AG04449 (cell line): ENCODE results near the gene SASH3.
"Not testable (repeated sequence)": the region's sequence is repeated elsewhere in the genome, so short reads cannot be mapped to it uniquely, and the experiment has no call there.

Experiments
- CTCF ChIA-PET: fragments of 350-600 bp; formaldehyde crosslinking; extraction: SDS; loops from one replicate; lab custom pipeline; 2021; ENCODE audit warnings: antibody characterized with exemption; lab: Yijun Ruan, JAX
- POLR2A ChIA-PET: fragments of 400-600, 350-600 bp; formaldehyde crosslinking; extraction: SDS; loops from one replicate; lab custom pipeline; 2020; ENCODE audit warnings: antibody characterized with exemption, inconsistent platforms; lab: Yijun Ruan, JAX
- DNase-seq: peaks from one replicate; pipeline ENCODE4 v3.0.0-alpha.2; 2010; ENCODE audit warnings: low read depth, low spot score
- H3K4me3 ChIP-seq: 2 replicates; pipeline ENCODE4 v1.5.1; 2011; ENCODE audit warnings: low read depth, mild to moderate bottlenecking, control low read depth, low read length
- CTCF ChIP-seq: IDR thresholded peaks from one replicate; pipeline ENCODE4 v1.5.1; 2011; ENCODE audit warnings: mild to moderate bottlenecking, moderate library complexity, low read length, control low read depth, inconsistent platforms; ENCODE audit not compliant: insufficient read depth; ENCODE audit errors: missing control alignments

SASH3 gene

GRCh38 chrX:129738466-129739308 lies 41.1 kb upstream of the SASH3 start, which contains the start of gene XPNPEP2:
Gene XPNPEP2, plus strand, starts transcription at chrX:129738979. Its CDS starts 235 bp downstream, at chrX:129739214.
- no peak for DNase-seq
- ChIA-PET POLR2A (no interaction called here), CTCF (interaction anchor here (0.7 to 5.1 kb wide), 4 partner anchors 9 to 134 kb away, joined by 3 to 50 read pairs (median 4); no protein-coding TSS in a partner anchor)
- H3K4me3 ChIP-seq: no peak within 1 kb of the TSS
- no peak for TF ChIP-seq CTCF

DNA sequence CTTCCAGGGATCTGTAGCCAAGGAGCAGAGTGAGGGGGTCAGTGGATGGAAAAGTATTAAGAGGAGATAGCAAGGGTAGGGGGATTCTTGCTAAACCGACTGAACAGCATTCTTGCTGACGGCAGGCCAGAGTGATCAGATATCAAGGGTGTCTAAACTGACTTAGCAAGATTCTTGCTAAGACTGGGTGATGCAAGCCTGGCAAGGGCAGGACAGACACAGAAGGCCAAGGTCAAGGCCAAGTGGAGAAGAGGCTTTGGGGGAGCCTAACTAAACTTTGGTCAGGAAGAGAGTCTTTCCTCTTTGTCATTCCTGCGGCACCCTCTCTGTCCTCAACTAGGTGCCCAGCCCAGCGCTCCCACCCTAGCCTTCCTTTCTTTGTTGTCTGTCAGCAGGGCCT lies 40.2 kb upstream of the SASH3 start:
- no peak for TF ChIP-seq CTCF
- POLR2A ChIA-PET: no interaction called here
- H3K4me3 ChIP-seq: no peak overlapping the region
- no peak for DNase-seq
- CTCF ChIA-PET: no interaction called here

GRCh38 chrX:129741880-129742758 lies 37.6 kb upstream of the SASH3 start:
- no peak for DNase-seq

GRCh38 chrX:129742759-129743152 lies 37.0 kb upstream of the SASH3 start:
- DNase-seq, H3K4me3 ChIP-seq, POLR2A ChIA-PET: not testable (repeated sequence)
- CTCF ChIA-PET: interaction anchor here (1.3 kb wide), 1 partner anchor 136 kb away, joined by 3 read pairs; no protein-coding TSS in a partner anchor

More at GRCh38 chrX:129741880-129742758, 37.6 kb upstream of the SASH3 start:
- CTCF ChIA-PET: interaction anchor here (1.3 kb wide), 1 partner anchor 136 kb away, joined by 3 read pairs; no protein-coding TSS in a partner anchor
- no peak for TF ChIP-seq CTCF
- no peak overlapping the region for H3K4me3 ChIP-seq
- POLR2A ChIA-PET: no interaction called here

- no peak for TF ChIP-seq CTCF
- no peak for DNase-seq
- ChIA-PET POLR2A (no interaction called here), CTCF (no interaction called here)
- H3K4me3 ChIP-seq: no peak overlapping the region
Measured at GRCh38 chrX:129743821-129744220, 35.9 kb upstream of the SASH3 start.

DNA sequence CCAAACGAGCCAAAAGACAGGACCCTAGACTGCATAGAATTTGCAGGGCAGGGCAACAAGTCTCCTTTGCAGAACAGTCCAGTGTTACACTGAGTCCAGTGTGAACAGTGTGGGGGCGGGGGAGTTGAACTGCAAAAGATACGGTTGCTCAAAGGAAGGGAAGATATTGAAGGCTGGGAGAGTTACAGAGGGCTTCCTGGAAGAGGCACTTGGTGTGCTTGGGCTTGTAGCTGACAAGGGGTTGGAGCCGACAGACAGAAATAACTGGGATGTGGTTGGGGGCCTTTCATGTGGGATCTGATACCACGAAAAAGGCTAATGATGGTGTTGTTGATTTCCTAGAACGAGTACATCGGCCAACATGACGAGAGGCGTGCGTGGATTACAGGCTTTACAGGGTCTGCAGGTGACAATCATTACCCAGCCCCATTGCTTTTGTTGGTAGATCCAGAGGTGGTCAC lies 34.9 kb upstream of the SASH3 start:
- no peak for DNase-seq
- no peak overlapping the region for H3K4me3 ChIP-seq
- ChIA-PET CTCF (no interaction called here), POLR2A (no interaction called here)
- TF ChIP-seq CTCF: no peak
